ENCODE measurements around the gene PNLDC1. TPM values are rescaled to one million over a fixed set of nuclear protein-coding genes. Genes with fewer than 3 reads are reported as not detected.

Gene PNLDC1
- total and polyA plus RNA-seq, 2 of the 4 experiments (the other 2 are of a cell fraction) = not detected

DNA sequence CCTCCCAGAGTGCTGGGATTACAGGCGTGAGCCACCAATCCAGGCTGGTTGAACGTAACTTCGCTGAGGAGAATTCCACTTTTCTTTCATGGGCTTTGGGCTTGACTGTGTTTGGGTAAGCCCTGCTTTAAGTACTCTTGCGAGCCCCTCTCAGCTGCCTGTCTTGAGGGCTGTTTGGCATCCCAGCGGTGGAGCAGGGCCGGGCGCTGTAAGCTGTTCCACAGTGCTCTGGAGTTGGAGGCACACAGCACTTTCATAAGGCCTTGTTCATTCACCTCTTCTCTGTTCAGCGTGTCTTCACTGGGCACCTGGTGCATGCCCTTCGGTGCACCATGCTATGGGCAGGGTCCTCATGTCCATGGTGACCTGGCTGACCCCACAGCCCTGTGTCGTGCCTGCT lies 21.6 kb downstream of the PNLDC1 start:
- Histone ChIP-seq H3K23ac (ENCODE audit: low read depth, low read length) (no peak overlapping the region), H3K18ac (ENCODE audit: low read depth, low read length) (no peak overlapping the region), H3K79me1 (ENCODE audit: low read depth in 1 of 2, low read length in 2 of 2) (no peaks in the 10 kb centered on the region), H2BK120ac (ENCODE audit: low read depth, low read length) (no peak overlapping the region), H3K4me3 (ENCODE audit: insufficient read depth, low read depth, low read length) (no peak overlapping the region), H2AK5ac (ENCODE audit: low read depth, low read length) (no peak overlapping the region), H3K36me3 (ENCODE audit: control insufficient read depth, insufficient read depth, low read length) (no peaks in the 10 kb centered on the region), H3K14ac (replicated peaks; ENCODE audit: low read depth, low read length) (no peak overlapping the region), H3K27me3 (ENCODE audit: control insufficient read depth, insufficient read depth, low read length) (peaks cover 27% of the 10 kb centered on the region), H4K20me1 (ENCODE audit: insufficient read depth, low read length) (no peaks in the 10 kb centered on the region), H4K8ac (ENCODE audit: low read depth in 2 of 2, low read length in 2 of 2) (no peak overlapping the region), H2AFZ (replicated peaks; ENCODE audit: low read length, poor library complexity) (peak overlapping the region; percentile 51), H3K27ac (ENCODE audit: insufficient read depth, low read length) (no peak overlapping the region), H2AK9ac (replicated peaks; ENCODE audit: low read depth, low read length, poor library complexity) (no peak overlapping the region), H4K5ac (ENCODE audit: low read depth, low read length) (no peak overlapping the region), H3K56ac (ENCODE audit: extremely low read depth, insufficient read depth, low read length) (no peak overlapping the region), H3K4me2 (ENCODE audit: low read depth, low read length) (no peak overlapping the region), H3K4me1 (ENCODE audit: control insufficient read depth, insufficient read depth, low read length) (peaks cover 2% of the 10 kb centered on the region; the same call in 1 of the 2 replicates), H2BK15ac (ENCODE audit: low read depth, low read length) (no peak overlapping the region), H3K9me3 (ENCODE audit: control insufficient read depth, insufficient read depth, low read length) (peaks cover 2% of the 10 kb centered on the region; the same call in 1 of the 2 replicates), H3K9ac (ENCODE audit: low read depth, low read length) (no peak overlapping the region), H3K9me1 (ENCODE audit: insufficient read depth, low read length) (no peaks in the 10 kb centered on the region; the same call in 1 of the 2 replicates), H4K91ac (ENCODE audit: insufficient read depth, low read depth, low read length) (no peak overlapping the region), H2BK20ac (ENCODE audit: low read depth, low read length) (no peak overlapping the region), H2BK5ac (ENCODE audit: low read depth, low read length, poor library complexity, severe bottlenecking) (no peak overlapping the region), H3K4ac (ENCODE audit: low read depth, low read length) (no peak overlapping the region)
- dilution Hi-C loops (cut with HindIII; ENCODE audit: low sequenced_read_pairs, unreplicated experiment) = no loop called here
- intact Hi-C loops (cut with micrococcal nuclease) = no loop called here
- 77% methylated on average over 7 of the region's 10 CpGs; no CpG with 5 or more reads in 1 of the 2 experiments for WGBS, 2 experiments (ENCODE audit: extremely low coverage in 2 of 2, insufficient read length in 1 of 2)
- POLR2A ChIA-PET (ENCODE audit: unreplicated experiment) = no interaction called here
- TF ChIP-seq BHLHE40 (IDR thresholded peaks at IDR 0.05; ENCODE audit: low read depth, low read length) = no peak
- no peak for TF ChIP-seq FOS (IDR thresholded peaks at IDR 0.05; ENCODE audit: low read depth, low read length)
- TF ChIP-seq, protein P1, sequence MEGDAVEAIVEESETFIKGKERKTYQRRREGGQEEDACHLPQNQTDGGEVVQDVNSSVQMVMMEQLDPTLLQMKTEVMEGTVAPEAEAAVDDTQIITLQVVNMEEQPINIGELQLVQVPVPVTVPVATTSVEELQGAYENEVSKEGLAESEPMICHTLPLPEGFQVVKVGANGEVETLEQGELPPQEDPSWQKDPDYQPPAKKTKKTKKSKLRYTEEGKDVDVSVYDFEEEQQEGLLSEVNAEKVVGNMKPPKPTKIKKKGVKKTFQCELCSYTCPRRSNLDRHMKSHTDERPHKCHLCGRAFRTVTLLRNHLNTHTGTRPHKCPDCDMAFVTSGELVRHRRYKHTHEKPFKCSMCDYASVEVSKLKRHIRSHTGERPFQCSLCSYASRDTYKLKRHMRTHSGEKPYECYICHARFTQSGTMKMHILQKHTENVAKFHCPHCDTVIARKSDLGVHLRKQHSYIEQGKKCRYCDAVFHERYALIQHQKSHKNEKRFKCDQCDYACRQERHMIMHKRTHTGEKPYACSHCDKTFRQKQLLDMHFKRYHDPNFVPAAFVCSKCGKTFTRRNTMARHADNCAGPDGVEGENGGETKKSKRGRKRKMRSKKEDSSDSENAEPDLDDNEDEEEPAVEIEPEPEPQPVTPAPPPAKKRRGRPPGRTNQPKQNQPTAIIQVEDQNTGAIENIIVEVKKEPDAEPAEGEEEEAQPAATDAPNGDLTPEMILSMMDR (conservative IDR thresholded peaks at IDR 0.05; ENCODE audit: low read depth, low read length) = no peak
- no peak for TF ChIP-seq MAFK (IDR thresholded peaks at IDR 0.05; ENCODE audit: low read depth, low read length)
- no peak for TF ChIP-seq CHD1 (IDR thresholded peaks at IDR 0.05; ENCODE audit: low read depth, low read length)
- TF ChIP-seq RAD21 (IDR thresholded peaks at IDR 0.05; ENCODE audit: low read length) = no peak
- TF ChIP-seq CEBPB (IDR thresholded peaks at IDR 0.05; ENCODE audit: low read depth, low read length) = no peak
- CTCF ChIA-PET = no interaction called here
- in situ Hi-C loops (cut with MboI; ENCODE audit: low sequenced_read_pairs) = loop anchor here (25.0 kb wide), 1 partner anchor 634 kb away; no protein-coding TSS in a partner anchor
- DNase-seq (no peak), ATAC-seq (ENCODE audit: low read depth) (no peak)
- no TSS peak for BruUV-seq (replicated peaks)
